GM10248 (cell line): ENCODE results near the gene CST5.

ENCODE experiments used
- CTCF ChIA-PET: fragments of 300-600 bp; sonication (Branson Sonifier 250); formaldehyde crosslinking; extraction: SDS; loops from one replicate; lab custom pipeline; 2021; ENCODE audit warnings: antibody characterized with exemption; lab: Yijun Ruan, JAX
- POLR2A ChIA-PET: fragments of 350-650 bp; sonication (Branson Sonifier 250); formaldehyde crosslinking; extraction: SDS; loops from one replicate; lab custom pipeline; 2020; ENCODE audit warnings: antibody characterized with exemption; lab: Yijun Ruan, JAX
- DNase-seq: peaks from one replicate; pipeline ENCODE4 v3.0.0; 2012; ENCODE audit errors: extremely low spot score
- CTCF ChIP-seq: IDR thresholded peaks from 2 replicates; pipeline ENCODE4 v1.5.1; 2012; ENCODE audit warnings: mild to moderate bottlenecking, low read depth; ENCODE audit errors: extremely low read depth, missing control alignments, control extremely low read depth

Gene CST5

GRCh38 chr20:23879328-23879798, at the start of gene CST5:
TSS of gene CST5 (minus strand) at chr20:23879748. CDS start at chr20:23879676, 72 bp downstream.
- CTCF ChIA-PET: no interaction called here
- DNase-seq: no peak
- TF ChIP-seq CTCF: no peak
- POLR2A ChIA-PET: interaction anchor here (0.6 kb wide), 1 partner anchor 21 kb away, joined by 9 read pairs; no protein-coding TSS in a partner anchor

GRCh38 chr20:23928788-23929187, 49.2 kb upstream of the CST5 start:
- DNase-seq: no peak
- POLR2A ChIA-PET: no interaction called here
- TF ChIP-seq CTCF: no peak
- CTCF ChIA-PET: interaction anchor here (1.0 kb wide), 1 partner anchor 11 kb away, joined by 3 read pairs; no protein-coding TSS in a partner anchor

GRCh38 chr20:23928353-23928752, 48.8 kb upstream of the CST5 start:
- DNase-seq: no peak
- no peak for TF ChIP-seq CTCF
- CTCF ChIA-PET: interaction anchor here (1.0 kb wide), 1 partner anchor 10 kb away, joined by 3 read pairs; no protein-coding TSS in a partner anchor
- POLR2A ChIA-PET: no interaction called here

GRCh38 chr20:23926944-23927872, 47.7 kb upstream of the CST5 start:
- CTCF ChIA-PET: interaction anchor here (1.1 to 1.4 kb wide), 2 partner anchors 11 to 991 kb away, joined by 3 read pairs; no protein-coding TSS in a partner anchor

GRCh38 chr20:23926526-23926880, 47.0 kb upstream of the CST5 start:
- DNase-seq: no peak
- no peak for TF ChIP-seq CTCF
- CTCF ChIA-PET: interaction anchor here (1.4 kb wide), 1 partner anchor 991 kb away, joined by 3 read pairs; no protein-coding TSS in a partner anchor
- POLR2A ChIA-PET: no interaction called here

More at GRCh38 chr20:23926944-23927872, 47.7 kb upstream of the CST5 start:
- TF ChIP-seq CTCF: no peak
- DNase-seq: no peak
- POLR2A ChIA-PET: no interaction called here

GRCh38 chr20:23925789-23926525, 46.4 kb upstream of the CST5 start:
- CTCF ChIA-PET: interaction anchor here (1.4 kb wide), 1 partner anchor 992 kb away, joined by 3 read pairs; no protein-coding TSS in a partner anchor
- POLR2A ChIA-PET: no interaction called here
- DNase-seq: no peak
- TF ChIP-seq CTCF: no peak
